Measurements from ENCODE around the gene PHLDB2. TPM values are rescaled to one million over a fixed set of nuclear protein-coding genes. Genes with fewer than 3 reads are reported as not detected.
"Not testable (repeated sequence)": the region's sequence is repeated elsewhere in the genome, so short reads cannot be mapped to it uniquely, and the experiment has no call there.

Gene PHLDB2
- polyA plus RNA-seq (ENCODE audit: insufficient read length in 4 of 4) = 100 to 1,000 TPM in 1 of 4 donors, 10 to 100 TPM in 3; 71.9 to 112 (median 88.8) TPM

DNA sequence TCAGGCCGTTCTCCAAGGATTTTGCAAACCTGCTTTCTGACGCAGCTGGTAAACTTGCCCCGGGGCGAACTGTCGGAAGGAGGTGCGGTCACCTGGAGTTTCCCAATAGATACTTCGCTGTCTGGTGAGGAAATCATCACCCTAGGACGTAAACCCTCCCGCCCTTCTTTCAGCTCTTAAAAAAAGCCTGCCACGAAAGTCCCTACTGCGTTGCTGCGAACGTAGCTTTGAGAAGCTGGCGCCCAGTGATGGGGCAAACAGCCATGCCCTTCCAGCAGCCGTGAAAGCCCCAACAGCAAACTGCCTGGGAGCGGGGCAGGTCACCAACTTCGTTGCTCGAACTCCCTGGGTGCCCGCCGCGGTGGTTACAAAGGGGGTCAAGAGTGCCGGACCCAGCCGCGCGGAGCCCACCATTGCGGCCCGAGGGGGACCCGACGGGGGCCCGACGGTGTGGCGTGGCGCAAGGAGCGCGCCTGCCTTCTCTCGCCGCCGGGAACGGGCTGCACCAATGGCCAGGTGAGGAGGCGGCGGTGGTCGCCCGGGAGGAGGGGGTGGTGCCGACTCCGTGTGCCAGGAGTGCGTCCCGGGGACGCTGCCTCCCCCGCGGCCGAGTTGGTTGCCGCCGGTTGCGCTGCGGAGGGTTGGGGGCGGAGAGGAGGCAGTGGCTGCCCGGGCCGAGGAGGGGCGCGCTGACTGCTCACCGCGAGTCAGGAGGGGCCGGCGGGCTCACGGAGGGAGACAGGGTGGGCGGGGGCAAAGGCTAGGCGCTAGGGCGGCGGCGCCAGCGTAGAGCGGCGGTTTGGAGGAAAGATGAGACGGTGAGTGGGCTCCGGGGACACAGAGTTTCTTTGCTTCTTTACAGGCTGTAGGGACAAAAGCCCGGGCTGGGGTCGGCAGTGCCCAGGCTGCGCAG, at the start of gene PHLDB2:
Gene PHLDB2, plus strand, starts transcription at position 205 of the 913 bp plus-strand sequence. CDS start 24,813 bp downstream, outside the sequence.
- DNase-seq (ENCODE audit: low read depth in 4 of 4, low spot score in 2 of 4) = peak in 1 of 4 donors; percentile 75

GRCh38 chr3:111810909-111811308, 48.2 kb upstream of the PHLDB2 start:
- no peak for DNase-seq (ENCODE audit: low read depth in 4 of 4, low spot score in 2 of 4)

DNA sequence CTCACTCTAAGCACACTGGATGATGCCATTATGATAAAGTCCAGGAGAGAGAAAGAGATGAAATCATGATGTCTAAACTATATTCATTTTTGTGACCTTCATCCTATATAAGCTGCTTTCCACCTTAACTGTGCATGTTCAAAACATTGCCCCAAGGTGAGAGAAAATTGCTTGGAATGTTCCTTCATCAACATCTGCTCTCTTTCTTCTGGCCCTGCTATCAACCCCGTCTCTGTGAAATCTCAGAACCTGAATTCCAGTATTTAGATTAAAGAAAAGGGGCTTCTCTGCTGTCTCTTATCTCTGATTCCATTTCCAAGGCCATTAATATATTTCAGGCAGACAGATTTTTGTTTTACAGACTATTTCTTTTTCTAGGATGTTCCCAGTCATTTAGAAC, 47.3 kb upstream of the PHLDB2 start:
- no peak for DNase-seq (ENCODE audit: low read depth in 4 of 4, low spot score in 2 of 4)

- no peak for DNase-seq (ENCODE audit: low read depth in 4 of 4, low spot score in 2 of 4)
These were observed 46.4 kb upstream of the PHLDB2 start for GRCh38 chr3:111812701-111813100.

DNA sequence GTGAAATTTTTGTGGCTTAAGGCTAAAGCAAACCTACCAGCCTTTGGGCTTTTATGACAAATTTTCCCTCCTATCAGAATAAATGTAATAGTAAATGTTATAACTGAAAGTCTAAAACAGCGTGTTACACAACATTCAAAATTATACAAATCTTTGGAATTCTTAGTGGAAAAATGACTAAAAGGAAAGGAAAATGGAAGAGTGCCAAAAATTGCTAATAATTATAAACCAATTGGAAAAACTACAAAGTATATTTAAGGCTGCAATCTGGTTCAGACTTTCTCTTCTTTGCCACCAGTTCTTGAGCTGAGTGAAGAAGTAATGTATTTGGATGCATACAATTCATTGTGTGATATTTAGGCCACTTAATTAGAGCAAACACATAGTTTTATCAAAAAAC, 45.6 kb upstream of the PHLDB2 start:
- DNase-seq (ENCODE audit: low read depth in 4 of 4, low spot score in 2 of 4) = no peak

DNA sequence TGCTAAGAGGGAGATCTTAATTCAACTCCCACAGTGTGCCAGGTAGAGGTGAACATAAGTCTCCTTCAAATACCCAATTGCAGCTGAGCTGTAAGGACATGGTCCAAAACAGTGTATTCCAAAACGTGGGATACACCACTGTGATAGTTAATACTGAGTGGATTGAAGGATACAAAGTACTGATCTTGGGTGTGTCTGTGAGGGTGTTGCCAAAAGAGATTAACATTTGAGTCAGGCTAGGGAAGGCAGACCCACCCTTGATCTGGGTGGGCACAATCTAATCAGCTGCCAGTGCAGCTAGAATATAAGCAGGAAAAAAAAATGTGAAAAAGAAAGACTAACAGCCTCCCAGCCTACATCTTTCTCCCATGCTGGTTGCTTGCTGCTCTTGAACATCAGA, 45.1 kb upstream of the PHLDB2 start:
- no peak for DNase-seq (ENCODE audit: low read depth in 4 of 4, low spot score in 2 of 4)

DNA sequence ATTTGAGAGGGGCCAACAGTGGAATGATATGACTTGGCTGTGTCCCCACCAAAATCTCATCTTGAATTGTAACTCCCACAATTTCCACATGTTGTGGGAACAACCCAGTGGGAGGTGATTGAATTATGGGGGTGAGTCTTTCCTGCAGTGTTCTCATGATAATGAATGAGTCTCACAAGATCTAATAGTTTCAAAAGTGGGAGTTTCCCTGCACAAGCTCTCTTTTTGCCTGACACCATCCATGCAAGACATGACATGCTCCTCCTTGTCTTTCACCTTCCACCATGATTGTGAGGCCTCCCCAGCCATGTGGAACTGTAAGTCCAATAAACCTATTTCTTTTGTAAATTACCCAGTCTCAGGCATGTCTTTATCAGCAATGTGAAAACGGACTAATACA, 42.3 kb upstream of the PHLDB2 start:
- DNase-seq (ENCODE audit: low read depth in 4 of 4, low spot score in 2 of 4) = not testable (repeated sequence)

GRCh38 chr3:111819927-111820326, 39.1 kb upstream of the PHLDB2 start:
- DNase-seq (ENCODE audit: low read depth in 4 of 4, low spot score in 2 of 4) = no peak

- DNase-seq (ENCODE audit: low read depth in 4 of 4, low spot score in 2 of 4) = no peak
These were observed 38.4 kb upstream of the PHLDB2 start for GRCh38 chr3:111820651-111821050.

DNA sequence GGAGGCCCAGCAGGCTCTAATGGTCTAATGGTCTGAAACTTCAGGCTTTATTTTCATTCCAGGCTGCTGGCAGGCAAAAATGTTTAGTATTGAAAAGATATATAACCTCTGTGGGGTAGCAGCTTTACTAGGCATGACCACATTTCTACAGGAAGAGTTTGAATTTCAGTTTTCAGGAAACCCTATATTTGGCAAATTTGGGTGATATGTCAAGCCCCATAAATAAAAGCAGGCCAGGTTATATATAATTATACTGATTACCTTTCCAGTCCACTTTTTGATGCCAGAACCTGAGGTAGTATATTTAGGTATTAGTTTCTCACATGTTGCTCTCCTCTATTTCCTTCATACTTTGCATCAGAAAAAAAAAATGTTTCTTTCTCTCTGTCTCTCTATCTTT, 37.2 kb upstream of the PHLDB2 start:
- DNase-seq (ENCODE audit: low read depth in 4 of 4, low spot score in 2 of 4) = peak in 1 of 4 donors; percentile 29

DNA sequence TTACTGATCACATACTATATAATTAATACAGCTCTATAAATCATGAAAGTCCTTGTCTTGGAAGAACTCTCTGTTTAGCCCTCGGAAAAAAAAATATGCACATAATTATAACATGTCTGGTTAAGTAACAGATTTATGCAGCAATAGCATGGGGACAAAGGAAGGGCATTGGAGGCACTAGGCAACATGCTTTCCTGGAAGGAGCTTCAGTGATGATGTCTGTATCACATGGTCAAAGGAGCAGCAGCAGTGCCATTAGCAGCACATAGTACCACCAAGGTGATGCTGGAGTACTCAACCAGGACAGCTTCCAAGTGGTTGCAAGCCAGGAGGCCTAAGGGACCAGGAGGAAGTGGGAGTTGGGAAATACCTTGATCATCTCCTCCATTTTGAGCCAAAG, 36.3 kb upstream of the PHLDB2 start:
- DNase-seq (ENCODE audit: low read depth in 4 of 4, low spot score in 2 of 4) = no peak

GRCh38 chr3:111823341-111823855, 35.7 kb upstream of the PHLDB2 start:
- DNase-seq (ENCODE audit: low read depth in 4 of 4, low spot score in 2 of 4) = no peak

GRCh38 chr3:111824351-111824750, 34.7 kb upstream of the PHLDB2 start:
- no peak for DNase-seq (ENCODE audit: low read depth in 4 of 4, low spot score in 2 of 4)

- DNase-seq (ENCODE audit: low read depth in 4 of 4, low spot score in 2 of 4) = no peak
These were observed 31.2 kb upstream of the PHLDB2 start for GRCh38 chr3:111827871-111828270.

DNA sequence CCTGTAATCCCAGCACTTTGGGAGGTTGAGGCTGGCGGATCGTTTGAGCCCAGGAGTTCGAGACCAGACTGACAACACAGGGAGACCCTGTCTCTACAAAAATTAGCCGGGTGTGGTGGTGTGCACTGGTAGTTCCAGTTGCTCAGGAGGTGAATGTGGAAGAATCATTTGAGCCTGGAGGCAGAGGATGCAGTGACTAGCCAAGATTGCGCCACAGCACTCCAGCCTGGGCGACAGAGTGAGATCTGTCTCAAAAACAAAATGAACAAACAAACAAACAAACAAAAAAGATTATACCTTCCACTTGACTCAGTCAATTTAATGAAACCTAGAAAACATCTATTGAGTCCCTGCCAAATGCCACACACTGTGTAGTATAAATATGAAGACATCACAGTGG, 30.5 kb upstream of the PHLDB2 start:
- no peak for DNase-seq (ENCODE audit: low read depth in 4 of 4, low spot score in 2 of 4)

DNA sequence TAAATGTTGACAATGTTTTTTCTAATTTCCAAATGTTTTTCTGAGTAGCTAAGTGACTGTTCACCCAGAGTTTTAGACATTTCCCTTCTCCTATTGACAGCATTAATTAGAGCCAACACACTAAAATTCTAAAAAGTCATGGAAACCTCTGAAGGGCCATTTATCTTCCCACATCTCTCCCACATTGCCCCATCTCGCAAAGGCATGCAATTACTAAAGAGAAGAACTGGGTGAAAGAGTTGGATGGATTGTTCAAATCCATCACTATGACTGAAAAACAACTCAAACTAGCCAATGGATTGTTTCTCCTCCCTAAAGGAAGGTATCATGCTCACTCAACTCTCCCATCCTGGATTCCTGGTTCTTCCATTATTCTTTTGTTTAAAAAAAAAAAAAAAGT, 30.0 kb upstream of the PHLDB2 start:
- no peak for DNase-seq (ENCODE audit: low read depth in 4 of 4, low spot score in 2 of 4)

DNA sequence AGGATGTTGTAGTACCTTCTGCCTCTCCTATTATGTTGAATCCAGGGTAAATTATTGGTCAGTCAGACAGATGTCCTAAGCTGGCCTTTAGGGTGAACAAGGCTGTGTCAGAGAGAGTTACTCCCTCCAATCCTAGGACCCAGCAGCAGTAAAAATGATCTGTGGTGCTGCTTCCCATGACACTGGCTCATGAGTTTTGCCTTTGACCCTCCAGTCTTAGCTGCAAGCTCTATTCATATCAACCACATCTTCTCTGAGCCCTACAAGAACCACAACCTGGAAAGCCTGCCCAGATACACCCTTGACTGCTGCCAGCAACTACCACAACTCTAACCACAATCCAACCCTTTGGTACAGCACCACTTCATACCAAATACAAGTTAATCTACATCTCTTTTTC, 27.2 kb upstream of the PHLDB2 start:
- no peak for DNase-seq (ENCODE audit: low read depth in 4 of 4, low spot score in 2 of 4)

DNA sequence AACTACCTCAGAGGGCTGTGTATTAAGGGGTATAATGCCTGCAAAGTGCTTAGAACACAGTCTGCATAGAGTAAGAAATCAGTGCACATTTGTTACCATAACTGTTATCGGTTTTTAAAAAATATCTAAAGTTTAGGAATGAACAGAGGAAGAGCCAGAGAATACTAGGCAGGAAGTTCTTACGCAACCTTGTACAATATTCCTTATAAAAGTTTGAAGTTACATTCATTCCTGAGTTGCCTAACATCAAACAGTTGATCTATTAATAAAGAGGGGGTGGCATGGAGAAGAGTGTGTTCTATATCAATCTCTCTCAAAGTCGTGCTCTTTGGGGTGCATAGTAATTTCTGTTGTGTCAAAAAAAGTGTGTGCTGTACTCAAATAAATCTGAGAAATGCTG, 22.0 kb upstream of the PHLDB2 start:
- no peak for DNase-seq (ENCODE audit: low read depth in 4 of 4, low spot score in 2 of 4)

DNA sequence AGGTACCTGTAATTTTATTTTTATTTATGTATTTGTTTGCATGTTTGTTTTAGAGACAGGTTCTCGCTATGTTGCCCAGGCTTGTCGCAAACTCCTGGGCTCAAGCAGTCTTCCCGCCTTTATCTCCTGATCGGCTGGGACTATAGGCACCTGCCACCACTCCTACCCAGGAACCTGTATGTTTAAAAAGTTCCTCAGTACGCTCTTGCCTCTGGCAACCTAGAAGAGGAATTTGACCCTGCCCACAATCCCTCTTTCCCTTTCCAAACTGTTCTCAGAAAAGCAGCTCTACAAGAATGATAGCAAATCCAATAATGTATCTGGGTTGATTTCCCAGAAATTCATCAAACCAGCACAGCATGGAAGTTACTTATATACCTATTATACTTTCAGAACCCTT, 20.9 kb upstream of the PHLDB2 start:
- no peak for DNase-seq (ENCODE audit: low read depth in 4 of 4, low spot score in 2 of 4)

DNA sequence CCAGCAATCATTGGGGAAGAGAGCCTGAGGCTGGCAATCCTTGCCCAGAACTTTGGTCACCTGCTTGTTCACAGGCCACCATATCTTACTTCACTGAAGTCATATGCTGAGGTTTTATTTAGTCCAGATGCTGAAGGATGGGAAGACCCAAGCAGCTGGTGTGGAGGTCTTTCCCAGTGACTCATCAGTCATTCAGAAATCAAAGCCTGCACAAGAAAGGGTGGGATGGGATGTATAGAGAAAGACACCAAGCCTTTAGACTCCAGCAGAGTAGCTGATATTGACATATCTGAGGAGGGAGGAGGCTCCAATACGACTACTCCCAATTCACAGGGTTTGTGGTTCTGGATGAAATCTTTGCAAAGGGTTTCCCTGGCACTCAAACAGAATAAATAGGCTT, 13.0 kb upstream of the PHLDB2 start:
- no peak for DNase-seq (ENCODE audit: low read depth in 4 of 4, low spot score in 2 of 4)

- no peak for DNase-seq (ENCODE audit: low read depth in 4 of 4, low spot score in 2 of 4)
These were observed 12.3 kb upstream of the PHLDB2 start for GRCh38 chr3:111846717-111847116.

- DNase-seq (ENCODE audit: low read depth in 4 of 4, low spot score in 2 of 4) = no peak
These were observed 10.8 kb upstream of the PHLDB2 start for GRCh38 chr3:111848283-111848682.

Data from left renal cortex interstitium (tissue), 4 donors.